H9 (cell line): ENCODE measurements around the gene FAHD1. TPM values are rescaled to one million over a fixed set of nuclear protein-coding genes. Genes with fewer than 3 reads are reported as not detected.

Source experiments
- DNase-seq: peaks from one replicate; pipeline ENCODE4 v3.0.0-alpha.2; 2017
- H2AFZ ChIP-seq: one replicate; pipeline ENCODE4 v1.6.1; 2013; ENCODE audit warnings: mild to moderate bottlenecking, low read length, control low read depth, moderate library complexity
- H2AK5ac ChIP-seq: 2 replicates; pipeline ENCODE4 v1.6.1; 2013; ENCODE audit warnings: low read length, control low read depth, mixed read lengths; ENCODE audit not compliant: insufficient read length
- H2BK120ac ChIP-seq: one replicate; pipeline ENCODE4 v1.6.1; 2013; ENCODE audit warnings: low read depth, mild to moderate bottlenecking, low read length, control low read depth, inconsistent platforms; ENCODE audit not compliant: poor library complexity, severe bottlenecking
- H2BK12ac ChIP-seq: 2 replicates; pipeline ENCODE4 v1.6.1; 2013; ENCODE audit warnings: low read length, control low read depth, mixed read lengths, low read depth; ENCODE audit not compliant: insufficient read length
- H2BK15ac ChIP-seq: 2 replicates; pipeline ENCODE4 v1.6.1; 2013; ENCODE audit warnings: low read depth, low read length, control low read depth
- H2BK20ac ChIP-seq: one replicate; pipeline ENCODE4 v1.6.1; 2013; ENCODE audit warnings: low read depth, mild to moderate bottlenecking, low read length, control low read depth, inconsistent platforms; ENCODE audit not compliant: poor library complexity, severe bottlenecking
- H2BK5ac ChIP-seq: 2 replicates; pipeline ENCODE4 v1.6.1; 2013; ENCODE audit warnings: low read length, control low read depth, mixed read lengths; ENCODE audit not compliant: insufficient read length
- H3K14ac ChIP-seq: 2 replicates; pipeline ENCODE4 v1.6.1; 2013; ENCODE audit warnings: low read length, control low read depth; ENCODE audit not compliant: insufficient read depth
- H3K18ac ChIP-seq: 2 replicates; pipeline ENCODE4 v1.6.1; 2013; ENCODE audit warnings: low read depth, mild to moderate bottlenecking, mixed read lengths, low read length, control low read depth; ENCODE audit not compliant: insufficient read length
- H3K23ac ChIP-seq: 2 replicates; pipeline ENCODE4 v1.6.1; 2013; ENCODE audit warnings: low read length, control low read depth, mixed read lengths, low read depth; ENCODE audit not compliant: insufficient read length
- H3K23me2 ChIP-seq: 2 replicates; pipeline ENCODE4 v1.6.1; 2013; ENCODE audit warnings: low read depth, mild to moderate bottlenecking, mixed read lengths, low read length, control low read depth; ENCODE audit not compliant: insufficient read length, poor library complexity, severe bottlenecking
- H3K27ac ChIP-seq: 2 replicates; pipeline ENCODE4 v1.5.1; 2013; ENCODE audit warnings: low read length, control low read depth, mixed read lengths, low read depth; ENCODE audit not compliant: insufficient read length
- H3K27me3 ChIP-seq: 2 replicates; pipeline ENCODE4 v1.6.1; 2013; ENCODE audit warnings: low read length, control low read depth, inconsistent platforms; ENCODE audit not compliant: insufficient read depth
- H3K4ac ChIP-seq: 2 replicates; pipeline ENCODE4 v1.6.1; 2013; ENCODE audit warnings: low read depth, mild to moderate bottlenecking, control low read depth, inconsistent platforms, low read length, moderate library complexity
- H3K4me1 ChIP-seq: 2 replicates; pipeline ENCODE4 v1.6.1; 2013; ENCODE audit warnings: low read length, control low read depth, inconsistent platforms; ENCODE audit not compliant: insufficient read depth
- H3K4me2 ChIP-seq: 2 replicates; pipeline ENCODE4 v1.6.1; 2013; ENCODE audit warnings: low read length, control low read depth, mixed read lengths; ENCODE audit not compliant: insufficient read length, insufficient read depth
- H3K56ac ChIP-seq: 2 replicates; pipeline ENCODE4 v1.6.1; 2013; ENCODE audit warnings: low read depth, mild to moderate bottlenecking, mixed read lengths, low read length, control low read depth; ENCODE audit not compliant: insufficient read length
- H3K79me1 ChIP-seq: 2 replicates; pipeline ENCODE4 v1.6.1; 2013; ENCODE audit warnings: low read depth, mild to moderate bottlenecking, moderate library complexity, low read length, control low read depth, inconsistent platforms; ENCODE audit not compliant: insufficient read depth, poor library complexity, severe bottlenecking
- H3K79me2 ChIP-seq: 2 replicates; pipeline ENCODE4 v1.6.1; 2013; ENCODE audit warnings: low read length, control low read depth, inconsistent platforms; ENCODE audit not compliant: insufficient read depth
- H3K9ac ChIP-seq: 2 replicates; pipeline ENCODE4 v1.6.1; 2013; ENCODE audit warnings: low read length, control low read depth, mixed read lengths; ENCODE audit not compliant: insufficient read length; ENCODE audit errors: extremely low read depth
- H3K9me3 ChIP-seq: one replicate; pipeline ENCODE4 v1.6.1; 2013; ENCODE audit warnings: low read depth, low read length, inconsistent platforms; ENCODE audit not compliant: control insufficient read depth
- H3T11ph ChIP-seq: one replicate; pipeline ENCODE4 v1.6.1; 2013; ENCODE audit warnings: mild to moderate bottlenecking, low read length, control low read depth, inconsistent platforms
- H4K20me1 ChIP-seq: one replicate; pipeline ENCODE4 v1.6.1; 2013; ENCODE audit not compliant: control insufficient read depth, insufficient read length, insufficient read depth
- H4K5ac ChIP-seq: 2 replicates; pipeline ENCODE4 v1.6.1; 2013; ENCODE audit warnings: low read depth, mild to moderate bottlenecking, mixed read lengths, low read length, control low read depth; ENCODE audit not compliant: insufficient read length
- H4K8ac ChIP-seq: replicated peaks from 2 replicates; pipeline ENCODE4 v1.6.1; 2013; ENCODE audit warnings: low read length, control low read depth, mixed read lengths, low read depth; ENCODE audit not compliant: insufficient read length
- H4K91ac ChIP-seq: 2 replicates; pipeline ENCODE4 v1.6.1; 2013; ENCODE audit warnings: low read depth, mild to moderate bottlenecking, moderate library complexity, mixed read lengths, low read length, control low read depth; ENCODE audit not compliant: insufficient read length
- H3K27ac Mint-ChIP-seq, 3 experiments: 2 replicates in 2 of 3; 3 replicates in 1 of 3; pipeline ENCODE4 v1.8.0; 2020 to 2021; ENCODE audit warnings: mixed read lengths in 3 of 3, mild to moderate bottlenecking in 1 of 3, moderate library complexity in 1 of 3
- H3K27me3 Mint-ChIP-seq: 2 replicates; pipeline ENCODE4 v1.8.0; 2021; ENCODE audit warnings: low read depth, mild to moderate bottlenecking, moderate library complexity, mixed read lengths
- H3K36me3 Mint-ChIP-seq, 3 experiments: 2 replicates in 2 of 3; 3 replicates in 1 of 3; pipeline ENCODE4 v1.8.0; 2020 to 2021; ENCODE audit warnings: low read depth in 3 of 3, mixed read lengths in 3 of 3; ENCODE audit not compliant: insufficient read depth in 1 of 3
- H3K4me1 Mint-ChIP-seq, 2 experiments: 2 replicates each; pipeline ENCODE4 v1.8.0; 2020; ENCODE audit warnings: mixed read lengths in 2 of 2
- H3K4me3 Mint-ChIP-seq, 2 experiments: 2 replicates in 1 of 2; 3 replicates in 1 of 2; pipeline ENCODE4 v1.8.0; 2020 to 2021; ENCODE audit warnings: mild to moderate bottlenecking in 2 of 2, mixed read lengths in 2 of 2, moderate library complexity in 1 of 2
- H3K9me3 Mint-ChIP-seq, 2 experiments: 2 replicates in 1 of 2; 3 replicates in 1 of 2; pipeline ENCODE4 v1.8.0; 2020; ENCODE audit warnings: mild to moderate bottlenecking in 2 of 2, mixed read lengths in 2 of 2, moderate library complexity in 1 of 2
- WGBS: extraction: QIAGEN DNeasy Blood & Tissue Kit; methylation state at CpG from one replicate; pipeline ENCODE4 v1.1.7; 2013; ENCODE audit warnings: missing lambda C conversion rate, low lambda C conversion rate, mixed read lengths; ENCODE audit not compliant: insufficient read length; ENCODE audit errors: extremely low coverage; 5-methylcytosine and 5-hydroxymethylcytosine counted together
- total RNA-seq: library from RNA; stranded (reverse); gene quantifications from 2 replicates; pipeline ENCODE4 v1.2.1, GENCODE V29; 2021
- TF ChIP-seq, protein P1 (sequence below): fragments of 200-600 bp; sonication (generic); conservative IDR thresholded peaks from 3 replicates; pipeline ENCODE4 v1.8.0; 2021; ENCODE audit warnings: antibody characterized with exemption, mild to moderate bottlenecking

Gene FAHD1
- total RNA-seq, 1 experiment from 2014 or later: 16.2 TPM

DNA sequence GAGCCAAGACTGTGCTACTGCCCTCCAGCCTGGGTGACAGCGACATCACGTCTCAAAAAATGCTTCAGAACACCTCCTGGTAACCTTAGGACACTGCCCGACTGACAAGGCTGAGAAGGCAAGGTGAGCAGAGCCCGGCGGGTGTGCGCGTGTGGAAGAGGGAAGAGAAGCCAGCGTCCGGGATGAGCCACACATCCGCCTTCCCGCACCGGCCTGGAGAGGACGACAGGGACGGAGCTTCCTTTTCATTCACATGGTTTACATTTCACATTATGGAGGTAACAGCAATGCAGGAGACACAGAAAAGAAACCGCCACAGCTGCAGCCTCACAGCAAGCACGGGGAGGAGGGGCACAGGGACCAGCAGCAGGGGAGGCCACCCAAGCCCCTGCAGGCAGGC is 16.9 kb upstream of the FAHD1 start:
- H3K4ac ChIP-seq: no peak overlapping the region
- H3K14ac ChIP-seq: no peak overlapping the region
- Mint-ChIP-seq H3K9me3 (peaks cover 2 to 4% of the 10 kb centered on the region in 2 experiments; a peak in 2 of 5 replicates), H3K27me3 (no peaks in the 10 kb centered on the region), H3K4me1 (peaks cover 0 to 3% of the 10 kb centered on the region in 2 experiments; a peak in 2 of 4 replicates), H3K4me3 (no peak overlapping the region), H3K36me3 (peaks cover 16 to 40% (median 17%) of the 10 kb centered on the region in 3 experiments), H3K27ac (no peak overlapping the region; a peak in 1 of 7 replicates)
- no peak overlapping the region for H2BK15ac ChIP-seq
- H3K27me3 ChIP-seq: no peaks in the 10 kb centered on the region
- no peak overlapping the region for H3K4me2 ChIP-seq
- no peaks in the 10 kb centered on the region for H3K4me1 ChIP-seq
- no peak overlapping the region for H2BK120ac ChIP-seq
- no peak overlapping the region for H2AFZ ChIP-seq
- H3K18ac ChIP-seq: no peak overlapping the region
- no peaks in the 10 kb centered on the region for H3K79me1 ChIP-seq
- H4K20me1 ChIP-seq: no peaks in the 10 kb centered on the region
- no peak overlapping the region for H3K23ac ChIP-seq
- no peak overlapping the region for H2BK12ac ChIP-seq
- TF ChIP-seq, protein P1, sequence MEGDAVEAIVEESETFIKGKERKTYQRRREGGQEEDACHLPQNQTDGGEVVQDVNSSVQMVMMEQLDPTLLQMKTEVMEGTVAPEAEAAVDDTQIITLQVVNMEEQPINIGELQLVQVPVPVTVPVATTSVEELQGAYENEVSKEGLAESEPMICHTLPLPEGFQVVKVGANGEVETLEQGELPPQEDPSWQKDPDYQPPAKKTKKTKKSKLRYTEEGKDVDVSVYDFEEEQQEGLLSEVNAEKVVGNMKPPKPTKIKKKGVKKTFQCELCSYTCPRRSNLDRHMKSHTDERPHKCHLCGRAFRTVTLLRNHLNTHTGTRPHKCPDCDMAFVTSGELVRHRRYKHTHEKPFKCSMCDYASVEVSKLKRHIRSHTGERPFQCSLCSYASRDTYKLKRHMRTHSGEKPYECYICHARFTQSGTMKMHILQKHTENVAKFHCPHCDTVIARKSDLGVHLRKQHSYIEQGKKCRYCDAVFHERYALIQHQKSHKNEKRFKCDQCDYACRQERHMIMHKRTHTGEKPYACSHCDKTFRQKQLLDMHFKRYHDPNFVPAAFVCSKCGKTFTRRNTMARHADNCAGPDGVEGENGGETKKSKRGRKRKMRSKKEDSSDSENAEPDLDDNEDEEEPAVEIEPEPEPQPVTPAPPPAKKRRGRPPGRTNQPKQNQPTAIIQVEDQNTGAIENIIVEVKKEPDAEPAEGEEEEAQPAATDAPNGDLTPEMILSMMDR: no peak
- no peaks in the 10 kb centered on the region for H3K79me2 ChIP-seq
- H3K23me2 ChIP-seq: no peaks in the 10 kb centered on the region
- DNase-seq: no peak
- no peak overlapping the region for H3K27ac ChIP-seq
- H4K5ac ChIP-seq: no peak overlapping the region
- no peaks in the 10 kb centered on the region for H3K9me3 ChIP-seq
- H3T11ph ChIP-seq: no peak overlapping the region
- H3K56ac ChIP-seq: no peak overlapping the region
- no peak overlapping the region for H2AK5ac ChIP-seq
- H4K8ac ChIP-seq: no peak overlapping the region
- no peak overlapping the region for H2BK20ac ChIP-seq
- no peak overlapping the region for H2BK5ac ChIP-seq
- H4K91ac ChIP-seq: no peak overlapping the region
- WGBS: no CpG with 5 or more reads among the region's 16 CpGs
- no peak overlapping the region for H3K9ac ChIP-seq
